NB4 (cell line): ENCODE measurements around the gene CACNG5.

Experiments
- CTCF ChIP-seq: IDR thresholded peaks from one replicate; pipeline ENCODE4 v1.5.1; 2012; ENCODE audit warnings: low read depth, low read length
- MAX ChIP-seq: IDR thresholded peaks from 2 replicates; pipeline ENCODE4 v1.6.1; 2011; ENCODE audit warnings: low read depth, low read length
- POLR2A ChIP-seq: IDR thresholded peaks from 2 replicates; pipeline ENCODE4 v1.6.1; 2011; ENCODE audit warnings: mild to moderate bottlenecking; ENCODE audit not compliant: insufficient read length; ENCODE audit errors: extremely low read depth

- no peak for TF ChIP-seq CTCF
- no peak for TF ChIP-seq POLR2A
- TF ChIP-seq MAX, result no peak
Observed at GRCh38 chr17:66916946-66917345, 82.0 kb downstream of the CACNG5 start.
